H9 (cell line): ENCODE results near the gene STKLD1. TPM values are rescaled to one million over a fixed set of nuclear protein-coding genes. Genes with fewer than 3 reads are reported as not detected.

Experiments used
- DNase-seq: peaks from one replicate; pipeline ENCODE4 v3.0.0-alpha.2; 2017
- H2AFZ ChIP-seq: one replicate; pipeline ENCODE4 v1.6.1; 2013; ENCODE audit warnings: mild to moderate bottlenecking, low read length, control low read depth, moderate library complexity
- H2AK5ac ChIP-seq: 2 replicates; pipeline ENCODE4 v1.6.1; 2013; ENCODE audit warnings: low read length, control low read depth, mixed read lengths; ENCODE audit not compliant: insufficient read length
- H2BK120ac ChIP-seq: one replicate; pipeline ENCODE4 v1.6.1; 2013; ENCODE audit warnings: low read depth, mild to moderate bottlenecking, low read length, control low read depth, inconsistent platforms; ENCODE audit not compliant: poor library complexity, severe bottlenecking
- H2BK12ac ChIP-seq: 2 replicates; pipeline ENCODE4 v1.6.1; 2013; ENCODE audit warnings: low read length, control low read depth, mixed read lengths, low read depth; ENCODE audit not compliant: insufficient read length
- H2BK15ac ChIP-seq: 2 replicates; pipeline ENCODE4 v1.6.1; 2013; ENCODE audit warnings: low read depth, low read length, control low read depth
- H2BK20ac ChIP-seq: one replicate; pipeline ENCODE4 v1.6.1; 2013; ENCODE audit warnings: low read depth, mild to moderate bottlenecking, low read length, control low read depth, inconsistent platforms; ENCODE audit not compliant: poor library complexity, severe bottlenecking
- H2BK5ac ChIP-seq: 2 replicates; pipeline ENCODE4 v1.6.1; 2013; ENCODE audit warnings: low read length, control low read depth, mixed read lengths; ENCODE audit not compliant: insufficient read length
- H3K14ac ChIP-seq: 2 replicates; pipeline ENCODE4 v1.6.1; 2013; ENCODE audit warnings: low read length, control low read depth; ENCODE audit not compliant: insufficient read depth
- H3K18ac ChIP-seq: 2 replicates; pipeline ENCODE4 v1.6.1; 2013; ENCODE audit warnings: low read depth, mild to moderate bottlenecking, mixed read lengths, low read length, control low read depth; ENCODE audit not compliant: insufficient read length
- H3K23ac ChIP-seq: 2 replicates; pipeline ENCODE4 v1.6.1; 2013; ENCODE audit warnings: low read length, control low read depth, mixed read lengths, low read depth; ENCODE audit not compliant: insufficient read length
- H3K23me2 ChIP-seq: 2 replicates; pipeline ENCODE4 v1.6.1; 2013; ENCODE audit warnings: low read depth, mild to moderate bottlenecking, mixed read lengths, low read length, control low read depth; ENCODE audit not compliant: insufficient read length, poor library complexity, severe bottlenecking
- H3K27ac ChIP-seq: 2 replicates; pipeline ENCODE4 v1.5.1; 2013; ENCODE audit warnings: low read length, control low read depth, mixed read lengths, low read depth; ENCODE audit not compliant: insufficient read length
- H3K27me3 ChIP-seq: 2 replicates; pipeline ENCODE4 v1.6.1; 2013; ENCODE audit warnings: low read length, control low read depth, inconsistent platforms; ENCODE audit not compliant: insufficient read depth
- H3K4ac ChIP-seq: 2 replicates; pipeline ENCODE4 v1.6.1; 2013; ENCODE audit warnings: low read depth, mild to moderate bottlenecking, control low read depth, inconsistent platforms, low read length, moderate library complexity
- H3K4me1 ChIP-seq: 2 replicates; pipeline ENCODE4 v1.6.1; 2013; ENCODE audit warnings: low read length, control low read depth, inconsistent platforms; ENCODE audit not compliant: insufficient read depth
- H3K4me2 ChIP-seq: 2 replicates; pipeline ENCODE4 v1.6.1; 2013; ENCODE audit warnings: low read length, control low read depth, mixed read lengths; ENCODE audit not compliant: insufficient read length, insufficient read depth
- H3K56ac ChIP-seq: 2 replicates; pipeline ENCODE4 v1.6.1; 2013; ENCODE audit warnings: low read depth, mild to moderate bottlenecking, mixed read lengths, low read length, control low read depth; ENCODE audit not compliant: insufficient read length
- H3K79me1 ChIP-seq: 2 replicates; pipeline ENCODE4 v1.6.1; 2013; ENCODE audit warnings: low read depth, mild to moderate bottlenecking, moderate library complexity, low read length, control low read depth, inconsistent platforms; ENCODE audit not compliant: insufficient read depth, poor library complexity, severe bottlenecking
- H3K79me2 ChIP-seq: 2 replicates; pipeline ENCODE4 v1.6.1; 2013; ENCODE audit warnings: low read length, control low read depth, inconsistent platforms; ENCODE audit not compliant: insufficient read depth
- H3K9ac ChIP-seq: 2 replicates; pipeline ENCODE4 v1.6.1; 2013; ENCODE audit warnings: low read length, control low read depth, mixed read lengths; ENCODE audit not compliant: insufficient read length; ENCODE audit errors: extremely low read depth
- H3K9me3 ChIP-seq: one replicate; pipeline ENCODE4 v1.6.1; 2013; ENCODE audit warnings: low read depth, low read length, inconsistent platforms; ENCODE audit not compliant: control insufficient read depth
- H3T11ph ChIP-seq: one replicate; pipeline ENCODE4 v1.6.1; 2013; ENCODE audit warnings: mild to moderate bottlenecking, low read length, control low read depth, inconsistent platforms
- H4K20me1 ChIP-seq: one replicate; pipeline ENCODE4 v1.6.1; 2013; ENCODE audit not compliant: control insufficient read depth, insufficient read length, insufficient read depth
- H4K5ac ChIP-seq: 2 replicates; pipeline ENCODE4 v1.6.1; 2013; ENCODE audit warnings: low read depth, mild to moderate bottlenecking, mixed read lengths, low read length, control low read depth; ENCODE audit not compliant: insufficient read length
- H4K8ac ChIP-seq: replicated peaks from 2 replicates; pipeline ENCODE4 v1.6.1; 2013; ENCODE audit warnings: low read length, control low read depth, mixed read lengths, low read depth; ENCODE audit not compliant: insufficient read length
- H4K91ac ChIP-seq: 2 replicates; pipeline ENCODE4 v1.6.1; 2013; ENCODE audit warnings: low read depth, mild to moderate bottlenecking, moderate library complexity, mixed read lengths, low read length, control low read depth; ENCODE audit not compliant: insufficient read length
- H3K27ac Mint-ChIP-seq, 3 experiments: 2 replicates in 2 of 3; 3 replicates in 1 of 3; pipeline ENCODE4 v1.8.0; 2020 to 2021; ENCODE audit warnings: mixed read lengths in 3 of 3, mild to moderate bottlenecking in 1 of 3, moderate library complexity in 1 of 3
- H3K27me3 Mint-ChIP-seq: 2 replicates; pipeline ENCODE4 v1.8.0; 2021; ENCODE audit warnings: low read depth, mild to moderate bottlenecking, moderate library complexity, mixed read lengths
- H3K36me3 Mint-ChIP-seq, 3 experiments: 2 replicates in 2 of 3; 3 replicates in 1 of 3; pipeline ENCODE4 v1.8.0; 2020 to 2021; ENCODE audit warnings: low read depth in 3 of 3, mixed read lengths in 3 of 3; ENCODE audit not compliant: insufficient read depth in 1 of 3
- H3K4me1 Mint-ChIP-seq, 2 experiments: 2 replicates each; pipeline ENCODE4 v1.8.0; 2020; ENCODE audit warnings: mixed read lengths in 2 of 2
- H3K4me3 Mint-ChIP-seq, 2 experiments: 2 replicates in 1 of 2; 3 replicates in 1 of 2; pipeline ENCODE4 v1.8.0; 2020 to 2021; ENCODE audit warnings: mild to moderate bottlenecking in 2 of 2, mixed read lengths in 2 of 2, moderate library complexity in 1 of 2
- H3K9me3 Mint-ChIP-seq, 2 experiments: 2 replicates in 1 of 2; 3 replicates in 1 of 2; pipeline ENCODE4 v1.8.0; 2020; ENCODE audit warnings: mild to moderate bottlenecking in 2 of 2, mixed read lengths in 2 of 2, moderate library complexity in 1 of 2
- CTCF ChIP-seq: fragments of 200-600 bp; sonication (generic); conservative IDR thresholded peaks from 3 replicates; pipeline ENCODE4 v1.8.0; 2021; ENCODE audit warnings: antibody characterized with exemption, mild to moderate bottlenecking
- WGBS: extraction: QIAGEN DNeasy Blood & Tissue Kit; methylation state at CpG from one replicate; pipeline ENCODE4 v1.1.7; 2013; ENCODE audit warnings: missing lambda C conversion rate, low lambda C conversion rate, mixed read lengths; ENCODE audit not compliant: insufficient read length; ENCODE audit errors: extremely low coverage; 5-methylcytosine and 5-hydroxymethylcytosine counted together
- total RNA-seq: library from RNA; stranded (reverse); gene quantifications from 2 replicates; pipeline ENCODE4 v1.2.1, GENCODE V29; 2021

STKLD1 gene
- total RNA-seq, 1 experiment from 2014 or later, result 0.57 TPM

- peak overlapping the region in 1 of 3 experiments; percentile 31; a peak in 1 of 7 replicates for H3K27ac Mint-ChIP-seq
- no peak overlapping the region for H4K5ac ChIP-seq
These were observed 28.4 kb downstream of the STKLD1 start for GRCh38 chr9:133404454-133405002.

More at GRCh38 chr9:133404454-133405002, 28.4 kb downstream of the STKLD1 start:
- no peaks in the 10 kb centered on the region for H3K4me1 ChIP-seq
- no peak overlapping the region for H2BK12ac ChIP-seq
- no peak overlapping the region for H3K27ac ChIP-seq
- H3K27me3 ChIP-seq, result no peaks in the 10 kb centered on the region
- no peaks in the 10 kb centered on the region for H3K23me2 ChIP-seq
- no peak overlapping the region for H2BK20ac ChIP-seq
- peaks cover 4% of the 10 kb centered on the region for H4K20me1 ChIP-seq
- no peaks in the 10 kb centered on the region for H3K9me3 ChIP-seq
- no peak overlapping the region for H2AK5ac ChIP-seq
- H3K9ac ChIP-seq, result no peak overlapping the region
- H3K4me2 ChIP-seq, result no peak overlapping the region
- no peak overlapping the region for H2BK5ac ChIP-seq
- peaks cover 25 to 50% (median 44%) of the 10 kb centered on the region in 3 experiments; a peak in 6 of 7 replicates for H3K36me3 Mint-ChIP-seq
- H2AFZ ChIP-seq, result no peak overlapping the region
- H3K18ac ChIP-seq, result no peak overlapping the region
- WGBS, result no CpG with 5 or more reads among the region's 12 CpGs
- H2BK120ac ChIP-seq, result no peak overlapping the region
- no peaks in the 10 kb centered on the region for H3K9me3 Mint-ChIP-seq
- H3K23ac ChIP-seq, result no peak overlapping the region
- no peak overlapping the region; the same call in 1 of the 2 replicates for H3K14ac ChIP-seq
- H2BK15ac ChIP-seq, result no peak overlapping the region
- H4K91ac ChIP-seq, result no peak overlapping the region
- peaks cover 0 to 2% of the 10 kb centered on the region in 2 experiments; a peak in 1 of 4 replicates for H3K4me1 Mint-ChIP-seq
- DNase-seq, result no peak
- H3K4me3 Mint-ChIP-seq, result no peak overlapping the region
- H4K8ac ChIP-seq, result no peak overlapping the region
- H3T11ph ChIP-seq, result no peak overlapping the region
- H3K4ac ChIP-seq, result no peak overlapping the region
- TF ChIP-seq CTCF, result no peak
- no peak overlapping the region for H3K56ac ChIP-seq
- no peaks in the 10 kb centered on the region for H3K79me2 ChIP-seq
- H3K79me1 ChIP-seq, result no peaks in the 10 kb centered on the region
- H3K27me3 Mint-ChIP-seq, result no peaks in the 10 kb centered on the region
